Spleen (tissue), 11 donors: Measurements from ENCODE around the gene ETF1. TPM values are rescaled to one million over a fixed set of nuclear protein-coding genes. Genes with fewer than 3 reads are reported as not detected.

Experiments used
- DNase-seq: peaks from one replicate; pipeline ENCODE4 v3.0.0-alpha.2; 2020
- H3K27ac ChIP-seq, 8 donors: fragments of 200-600 bp; sonication (generic) in 7 of 8; 1 replicate in 4 of 8; 2 replicates in 4 of 8; pipeline versions ENCODE4 v1.5.0 to v1.8.0; 2016 to 2021; ENCODE audit warnings: inconsistent platforms in 4 of 8, mild to moderate bottlenecking in 4 of 8, moderate library complexity in 1 of 8
- H3K27me3 ChIP-seq, 7 donors: fragments of 200-600 bp; sonication (generic) in 6 of 7; replicated peaks in 1 of 7; 1 replicate in 4 of 7; 2 replicates in 3 of 7; pipeline versions ENCODE4 v1.5.0 to v1.8.0; 2016 to 2021; ENCODE audit warnings: inconsistent platforms in 3 of 7, mild to moderate bottlenecking in 1 of 7
- H3K36me3 ChIP-seq, 6 donors: fragments of 200-600 bp; sonication (generic) in 5 of 6; 1 replicate in 4 of 6; 2 replicates in 2 of 6; pipeline versions ENCODE4 v1.5.0 to v1.8.0; 2016 to 2021; ENCODE audit warnings: inconsistent platforms in 2 of 6
- H3K4me1 ChIP-seq, 6 donors: fragments of 200-600 bp; sonication (generic) in 5 of 6; 1 replicate in 3 of 6; 2 replicates in 3 of 6; pipeline versions ENCODE4 v1.5.0 to v1.8.0; 2016 to 2021; ENCODE audit warnings: inconsistent platforms in 3 of 6
- H3K4me3 ChIP-seq, 8 donors: fragments of 200-600 bp; sonication (generic) in 7 of 8; 1 replicate in 4 of 8; 2 replicates in 4 of 8; pipeline versions ENCODE4 v1.5.0 to v1.8.0; 2016 to 2021; ENCODE audit warnings: inconsistent platforms in 4 of 8, mild to moderate bottlenecking in 4 of 8, moderate library complexity in 2 of 8
- H3K9me3 ChIP-seq, 8 donors: fragments of 200-600 bp; sonication (generic) in 7 of 8; 1 replicate in 4 of 8; 2 replicates in 4 of 8; pipeline versions ENCODE4 v1.5.0 to v1.8.0; 2016 to 2021; ENCODE audit warnings: inconsistent platforms in 4 of 8
- POLR2A ChIP-seq, 3 donors: fragments of 450-650 bp; IDR thresholded peaks; one replicate each; pipeline ENCODE4 v1.5.1; 2017; ENCODE audit warnings: antibody characterized with exemption in 3 of 3, mild to moderate bottlenecking in 1 of 3
- POLR2AphosphoS5 ChIP-seq, 3 donors: sonication (generic); formaldehyde crosslinking; IDR thresholded peaks; one replicate each; pipeline ENCODE4 v1.5.1; 2017; ENCODE audit warnings: antibody characterized with exemption in 3 of 3
- WGBS, 5 donors: extraction: QIAGEN DNeasy Blood & Tissue Kit in 3 of 5; methylation state at CpG; one replicate each; pipeline versions ENCODE4 v1.1.5 to v1.1.7; 2013 to 2018; 5-methylcytosine and 5-hydroxymethylcytosine counted together
- intact Hi-C: fragments of 100-400 bp; cut with DNase I; formaldehyde crosslinking; loops from one replicate; pipeline ENCODE4 v1.15.0; 2023; ENCODE audit warnings: low total_unique reads
- polyA plus RNA-seq, 3 donors: library from polyadenylated mRNA; stranded (reverse); fragments of 200-250 nt; gene quantifications; one replicate each; pipeline ENCODE4 v1.2.1, GENCODE V29; 2013
- total RNA-seq, 7 donors: library from RNA; depleted of rRNA in 3 of 7; stranded (reverse); fragments of >200 nt in 3 of 7; fragmentation: NEBNext Ultra II Directional in 4 of 7; extraction: Animal tissue kit (Norgen Biotek cat#: 25700) in 4 of 7; gene quantifications; one replicate each; pipeline versions ENCODE4 v1.1.0 to v1.2.1, GENCODE V29; 2016 to 2021
- TF ChIP-seq, protein P1 (sequence below), 11 experiments: fragments of 200-600 bp in 7 of 11; fragments of 450-650 bp in 4 of 11; sonication (generic) in 4 of 11; IDR thresholded peaks in 8 of 11; conservative IDR thresholded peaks in 3 of 11; 1 replicate in 7 of 11; 2 replicates in 4 of 11; pipeline versions ENCODE4 v1.4.0 to v1.8.0; 2016 to 2021; ENCODE audit warnings: antibody characterized with exemption in 11 of 11, inconsistent platforms in 4 of 11, mild to moderate bottlenecking in 1 of 11
- donor health status: healthy with polysubstance abuse.
- donor health status: DM: no; HTN: no; CAD: no; lungs with moderate emphysema.
- donor health status: DM: no; HTN: no; CAD: no.
- donor health status: Bipolar disorder and iron deficiency.
- donor health status: healthy.
- donor health status: DM: no; HTN: no; CAD: no.
- donor health status: DM: yes; HTN: yes; CAD: no.

The ETF1 gene
- total and polyA plus RNA-seq, 10 donors = 21.3 to 78.8 (median 54.0) TPM

DNA sequence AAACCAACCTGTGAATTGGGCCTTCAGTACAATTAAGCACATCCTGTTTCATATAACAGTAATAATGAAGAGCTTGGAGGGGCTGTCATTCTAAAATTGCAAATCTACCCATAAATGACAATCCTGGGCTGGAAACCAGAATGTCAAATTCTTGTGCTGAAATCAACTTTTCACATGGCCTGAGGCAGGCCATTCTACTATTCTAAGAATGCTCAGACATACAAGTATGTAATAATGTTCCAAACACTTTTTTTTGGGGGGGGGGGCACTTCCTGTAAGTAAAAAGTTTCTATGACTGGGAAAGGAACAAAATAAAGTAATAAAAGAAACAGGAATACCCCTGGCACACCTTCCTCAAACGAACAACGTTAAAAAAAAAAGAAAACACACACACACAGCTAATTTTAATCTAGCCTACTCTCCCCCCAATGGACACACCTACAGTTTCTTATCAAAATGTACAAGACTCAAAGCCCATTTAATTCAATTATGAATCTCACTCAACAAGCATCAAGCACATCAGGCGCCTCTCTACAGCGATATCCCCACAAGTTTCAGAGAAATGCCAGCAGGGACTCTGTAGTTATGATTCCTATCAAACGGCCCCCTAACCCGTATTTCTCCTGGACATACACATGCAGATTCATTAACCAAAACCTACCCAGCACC is 1.4 kb downstream of the ETF1 start:
- no peaks in the 10 kb centered on the region for H3K9me3 ChIP-seq
- WGBS, 5 donors = 7 to 16% (median 9%) methylated on average over 6 of the region's 6 CpGs
- no peaks in the 10 kb centered on the region for H3K27me3 ChIP-seq
- TF ChIP-seq POLR2A (IDR thresholded peaks at IDR 0.05) (no peak), POLR2AphosphoS5 (IDR thresholded peaks at IDR 0.05) (no peak)
- TF ChIP-seq, protein P1, sequence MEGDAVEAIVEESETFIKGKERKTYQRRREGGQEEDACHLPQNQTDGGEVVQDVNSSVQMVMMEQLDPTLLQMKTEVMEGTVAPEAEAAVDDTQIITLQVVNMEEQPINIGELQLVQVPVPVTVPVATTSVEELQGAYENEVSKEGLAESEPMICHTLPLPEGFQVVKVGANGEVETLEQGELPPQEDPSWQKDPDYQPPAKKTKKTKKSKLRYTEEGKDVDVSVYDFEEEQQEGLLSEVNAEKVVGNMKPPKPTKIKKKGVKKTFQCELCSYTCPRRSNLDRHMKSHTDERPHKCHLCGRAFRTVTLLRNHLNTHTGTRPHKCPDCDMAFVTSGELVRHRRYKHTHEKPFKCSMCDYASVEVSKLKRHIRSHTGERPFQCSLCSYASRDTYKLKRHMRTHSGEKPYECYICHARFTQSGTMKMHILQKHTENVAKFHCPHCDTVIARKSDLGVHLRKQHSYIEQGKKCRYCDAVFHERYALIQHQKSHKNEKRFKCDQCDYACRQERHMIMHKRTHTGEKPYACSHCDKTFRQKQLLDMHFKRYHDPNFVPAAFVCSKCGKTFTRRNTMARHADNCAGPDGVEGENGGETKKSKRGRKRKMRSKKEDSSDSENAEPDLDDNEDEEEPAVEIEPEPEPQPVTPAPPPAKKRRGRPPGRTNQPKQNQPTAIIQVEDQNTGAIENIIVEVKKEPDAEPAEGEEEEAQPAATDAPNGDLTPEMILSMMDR (IDR thresholded peaks at IDR 0.05 in 8 of 11, conservative IDR thresholded peaks at IDR 0.05 in 3 of 11) = no peak
- peak overlapping the region in 6 of 8 donors; percentile 95 to 100 (median 99) for H3K27ac ChIP-seq
- peaks cover 0 to 14% (median 1%) of the 10 kb centered on the region in 6 donors for H3K36me3 ChIP-seq
- intact Hi-C loops = no loop called here
- peaks cover 50 to 88% (median 74%) of the 10 kb centered on the region in 6 donors for H3K4me1 ChIP-seq
- H3K4me3 ChIP-seq = peak overlapping the region; percentile 80 to 96 (median 86)
- DNase-seq = no peak

DNA sequence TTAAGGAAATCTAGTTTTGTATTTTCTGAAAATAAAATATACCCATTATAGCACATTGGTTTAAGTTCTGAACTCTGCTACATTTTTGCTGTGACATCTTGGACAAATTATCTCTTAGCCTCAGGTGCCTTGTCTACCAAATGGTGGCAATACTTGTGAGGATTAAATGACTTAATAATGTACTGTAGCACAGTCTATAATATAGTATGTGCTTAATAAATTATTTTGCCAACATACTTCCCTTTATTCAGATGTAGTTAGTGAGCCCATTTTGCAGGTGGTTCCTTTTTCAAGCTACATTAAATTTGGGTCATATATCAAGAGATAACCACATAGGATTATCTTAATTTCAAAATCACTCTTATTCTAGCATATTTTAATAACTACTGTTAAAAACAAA is 3.2 kb downstream of the ETF1 start:
- H3K4me1 ChIP-seq = peaks cover 42 to 88% (median 69%) of the 10 kb centered on the region in 6 donors
- H3K27me3 ChIP-seq = no peaks in the 10 kb centered on the region
- no peaks in the 10 kb centered on the region for H3K9me3 ChIP-seq
- no peak overlapping the region for H3K4me3 ChIP-seq
- intact Hi-C loops = no loop called here
- no peak for DNase-seq
- peaks cover 0 to 31% (median 6%) of the 10 kb centered on the region in 6 donors for H3K36me3 ChIP-seq
- H3K27ac ChIP-seq = peak overlapping the region in 3 of 8 donors; percentile 9 to 40 (median 15)
- TF ChIP-seq POLR2AphosphoS5 (IDR thresholded peaks at IDR 0.05) = no peak

DNA sequence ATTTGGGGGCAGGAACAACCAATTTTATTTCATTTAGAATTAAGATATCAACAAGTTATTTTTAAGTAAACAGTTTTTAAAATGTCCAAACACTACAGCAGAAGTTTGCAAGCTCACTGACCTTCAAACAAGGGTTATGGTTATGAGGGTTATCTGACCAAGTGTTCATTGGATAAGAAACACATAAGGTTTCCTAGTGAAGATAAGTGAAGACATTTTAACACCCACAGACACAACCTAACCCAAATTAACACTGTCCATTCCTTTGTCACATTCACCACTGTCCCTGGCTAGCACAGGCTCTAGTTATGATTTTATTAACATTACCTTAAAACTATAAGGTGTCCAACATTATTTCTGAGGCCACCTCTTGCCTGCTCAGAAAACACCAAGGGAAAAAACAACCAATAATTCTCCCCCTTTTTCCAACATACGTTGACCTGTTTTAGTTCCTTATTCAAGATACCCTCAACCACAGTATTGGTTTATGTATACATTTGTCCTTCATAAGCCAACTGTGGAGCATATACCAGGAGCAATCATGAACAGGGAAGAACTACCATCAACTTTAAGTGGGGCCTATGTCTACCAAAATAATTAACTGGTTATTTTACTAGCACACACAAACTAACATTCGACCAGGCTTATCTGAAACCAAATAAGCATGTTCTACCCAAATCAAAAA is 4.0 kb downstream of the ETF1 start:
- no peak overlapping the region for H3K4me3 ChIP-seq
- TF ChIP-seq, protein P1 (IDR thresholded peaks at IDR 0.05 in 8 of 11, conservative IDR thresholded peaks at IDR 0.05 in 3 of 11) = no peak
- TF ChIP-seq POLR2AphosphoS5 (IDR thresholded peaks at IDR 0.05) (no peak), POLR2A (IDR thresholded peaks at IDR 0.05) (no peak)
- H3K36me3 ChIP-seq = peaks cover 0 to 33% (median 6%) of the 10 kb centered on the region in 6 donors
- DNase-seq = no peak
- H3K9me3 ChIP-seq = no peaks in the 10 kb centered on the region
- intact Hi-C loops = no loop called here
- H3K4me1 ChIP-seq = peaks cover 35 to 88% (median 62%) of the 10 kb centered on the region in 6 donors
- H3K27ac ChIP-seq = peak overlapping the region in 2 of 8 donors; percentile 10 to 40
- no peaks in the 10 kb centered on the region for H3K27me3 ChIP-seq
- WGBS, 5 donors = 49 to 80% (median 61%) methylated on average over 2 of the region's 2 CpGs

DNA sequence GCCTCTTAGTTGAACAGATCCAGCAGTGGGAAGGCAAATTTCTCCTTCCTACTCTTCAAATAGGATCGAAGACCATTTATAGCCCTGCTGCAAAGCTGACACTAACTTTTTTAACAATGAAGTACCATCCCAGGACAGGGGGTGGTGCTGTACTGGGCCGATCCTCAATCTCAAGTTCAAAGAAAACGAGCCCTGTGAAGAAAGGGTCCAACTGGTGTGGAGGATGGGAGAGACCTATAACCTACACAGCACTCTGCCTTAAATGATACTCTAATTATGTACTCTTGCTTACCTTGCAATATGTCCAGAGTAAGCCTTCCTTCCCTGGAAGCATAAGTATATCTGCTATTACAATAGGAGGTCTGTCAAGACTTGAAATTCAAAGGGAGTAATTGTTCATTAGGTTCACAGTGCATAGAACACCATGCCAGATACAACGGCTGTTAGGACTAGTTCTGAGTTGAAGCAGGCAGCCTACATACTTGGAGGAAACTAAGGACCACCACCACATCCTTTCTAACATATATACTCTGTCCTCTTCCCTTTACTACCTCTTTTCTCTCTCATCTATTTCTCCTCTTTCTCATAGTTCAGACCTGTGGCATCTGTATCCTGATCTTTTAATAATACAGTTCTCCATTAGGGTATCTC is 6.2 kb downstream of the ETF1 start:
- Histone ChIP-seq H3K36me3 (peaks cover 0 to 55% (median 6%) of the 10 kb centered on the region in 6 donors), H3K27me3 (no peaks in the 10 kb centered on the region), H3K4me3 (no peak overlapping the region), H3K4me1 (peaks cover 29 to 100% (median 61%) of the 10 kb centered on the region in 6 donors), H3K9me3 (no peaks in the 10 kb centered on the region), H3K27ac (no peak overlapping the region)
- intact Hi-C loops = no loop called here
- TF ChIP-seq, protein P1 (IDR thresholded peaks at IDR 0.05 in 8 of 11, conservative IDR thresholded peaks at IDR 0.05 in 3 of 11) = peak in 1 of 11 experiments; percentile 12
- no peak for TF ChIP-seq POLR2AphosphoS5 (IDR thresholded peaks at IDR 0.05)
- WGBS, 5 donors = 73 to 81% (median 76%) methylated on average over 4 of the region's 4 CpGs
- no peak for DNase-seq
